HEK293T (cell line): ENCODE measurements around the gene CTNNA3.

Experiments
- BHLHE40 ChIP-seq: fragments of 450-650 bp; IDR thresholded peaks from 2 replicates; pipeline ENCODE4 v1.6.1; 2016; ENCODE audit warnings: mild to moderate bottlenecking, moderate library complexity, borderline replicate concordance
- CTBP1 ChIP-seq: fragments of 450-650 bp; IDR thresholded peaks from 2 replicates; pipeline ENCODE4 v1.6.1; 2016; ENCODE audit warnings: borderline replicate concordance
- FOXA1 ChIP-seq: fragments of 450-650 bp; IDR thresholded peaks from 2 replicates; pipeline ENCODE4 v1.6.1; 2016; ENCODE audit warnings: mild to moderate bottlenecking
- FOXK2 ChIP-seq: fragments of 450-650 bp; IDR thresholded peaks from 2 replicates; pipeline ENCODE4 v1.6.1; 2016; ENCODE audit warnings: mild to moderate bottlenecking
- FOXM1 ChIP-seq: fragments of 450-650 bp; IDR thresholded peaks from 2 replicates; pipeline ENCODE4 v1.6.1; 2017; ENCODE audit warnings: mild to moderate bottlenecking, borderline replicate concordance
- HDGF ChIP-seq: fragments of 450-650 bp; IDR thresholded peaks from 2 replicates; pipeline ENCODE4 v1.6.1; 2017; ENCODE audit warnings: antibody characterized with exemption, borderline replicate concordance
- L3MBTL2 ChIP-seq: fragments of 450-650 bp; conservative IDR thresholded peaks from 2 replicates; pipeline ENCODE4 v1.6.1; 2016; ENCODE audit warnings: mild to moderate bottlenecking
- LEF1 ChIP-seq: fragments of 450-650 bp; IDR thresholded peaks from 2 replicates; pipeline ENCODE4 v1.6.1; 2017; ENCODE audit warnings: mild to moderate bottlenecking, borderline replicate concordance
- NFRKB ChIP-seq: fragments of 450-650 bp; IDR thresholded peaks from 2 replicates; pipeline ENCODE4 v1.6.1; 2016; ENCODE audit warnings: mild to moderate bottlenecking, moderate library complexity
- SUZ12 ChIP-seq: fragments of 450-650 bp; IDR thresholded peaks from 2 replicates; pipeline ENCODE4 v1.6.1; 2016; ENCODE audit warnings: mild to moderate bottlenecking
- TARDBP ChIP-seq: fragments of 450-650 bp; IDR thresholded peaks from 2 replicates; pipeline ENCODE4 v1.6.1; 2016
- ZNF384 ChIP-seq: fragments of 450-650 bp; IDR thresholded peaks from 2 replicates; pipeline ENCODE4 v1.6.1; 2016

GRCh38 chr10:66910671-66911070, 785.3 kb downstream of the CTNNA3 start:
- TF ChIP-seq SUZ12 (no peak), FOXM1 (no peak), L3MBTL2 (no peak), TARDBP (no peak), ZNF384 (no peak), FOXK2 (no peak), HDGF (no peak), BHLHE40 (no peak), FOXA1 (no peak), LEF1 (no peak), CTBP1 (no peak), NFRKB (no peak)
